Dermis blood vessel endothelial cell (primary cell): ENCODE data around the gene POLR2J. TPM values are rescaled to one million over a fixed set of nuclear protein-coding genes. Genes with fewer than 3 reads are reported as not detected.
"Not testable (repeated sequence)": the region's sequence is repeated elsewhere in the genome, so short reads cannot be mapped to it uniquely, and the experiment has no call there.

Experiments used
- DNase-seq: peaks from one replicate; pipeline ENCODE4 v3.0.0; 2010
- total RNA-seq: library from RNA; depleted of rRNA; stranded (reverse); fragments of >200 nt; gene quantifications from 2 replicates; pipeline ENCODE4 v1.2.3, GENCODE V29; 2014

POLR2J gene
- total RNA-seq, 1 donor from 2014 or later: 19.9 TPM

- DNase-seq: not testable (repeated sequence)
These were observed 15.9 kb upstream of the POLR2J start for GRCh38 chr7:102494473-102495149.

DNA sequence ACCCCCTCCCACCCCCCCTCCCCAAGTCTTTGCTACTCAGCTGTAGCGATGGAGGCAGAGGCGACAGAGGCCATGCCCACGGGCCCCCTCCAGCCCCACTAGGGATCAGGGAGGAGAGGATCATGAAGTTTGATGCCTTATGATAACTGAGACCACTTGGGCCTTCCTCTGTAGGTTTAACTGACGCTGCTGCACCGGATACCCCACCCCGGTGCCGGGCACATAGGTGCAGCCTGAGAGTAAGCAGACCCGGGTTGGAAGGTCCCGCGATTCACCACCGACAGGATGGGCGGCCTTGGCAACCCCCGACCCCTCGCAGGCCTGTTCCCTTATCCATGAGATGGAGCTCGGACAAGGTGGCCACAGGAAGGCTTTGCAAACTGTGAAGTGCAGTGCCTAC lies 15.3 kb upstream of the POLR2J start:
- DNase-seq: not testable (repeated sequence)

DNA sequence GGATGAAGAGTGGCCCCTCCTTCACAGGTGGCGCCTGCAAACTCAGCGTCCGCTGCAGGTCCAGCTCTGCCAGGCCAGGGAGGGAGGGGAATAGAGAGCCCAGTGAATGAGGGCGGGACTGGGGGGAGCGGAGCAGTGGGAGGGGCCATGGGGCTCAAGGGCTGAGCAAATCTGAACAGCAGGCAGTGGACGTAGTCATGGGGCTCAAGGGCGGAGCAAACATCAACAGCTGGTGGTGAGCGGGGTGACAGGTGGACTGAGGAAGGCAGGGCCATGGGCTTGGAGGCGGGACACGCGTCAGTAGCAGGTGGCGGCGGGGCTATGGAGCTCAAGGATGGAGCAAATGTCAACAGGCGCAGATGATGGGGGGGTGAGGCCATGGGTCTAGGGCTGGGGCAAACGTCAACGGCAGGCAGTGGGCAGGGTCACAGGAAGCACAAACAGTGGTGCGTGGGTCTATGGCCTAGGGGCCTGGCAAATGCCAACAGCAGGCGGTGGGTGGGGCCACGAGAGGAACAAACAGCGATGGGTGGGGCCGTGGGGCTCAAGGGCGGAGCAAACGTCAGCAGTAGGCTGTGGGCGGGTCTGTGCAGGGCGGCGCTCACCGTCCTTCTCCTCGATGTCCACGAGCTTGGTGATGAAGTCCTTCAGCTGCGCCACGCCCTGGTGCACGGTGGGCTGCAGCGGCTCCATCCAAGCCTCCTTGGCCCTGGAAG lies 14.7 kb upstream of the POLR2J start:
- DNase-seq: not testable (repeated sequence)

DNA sequence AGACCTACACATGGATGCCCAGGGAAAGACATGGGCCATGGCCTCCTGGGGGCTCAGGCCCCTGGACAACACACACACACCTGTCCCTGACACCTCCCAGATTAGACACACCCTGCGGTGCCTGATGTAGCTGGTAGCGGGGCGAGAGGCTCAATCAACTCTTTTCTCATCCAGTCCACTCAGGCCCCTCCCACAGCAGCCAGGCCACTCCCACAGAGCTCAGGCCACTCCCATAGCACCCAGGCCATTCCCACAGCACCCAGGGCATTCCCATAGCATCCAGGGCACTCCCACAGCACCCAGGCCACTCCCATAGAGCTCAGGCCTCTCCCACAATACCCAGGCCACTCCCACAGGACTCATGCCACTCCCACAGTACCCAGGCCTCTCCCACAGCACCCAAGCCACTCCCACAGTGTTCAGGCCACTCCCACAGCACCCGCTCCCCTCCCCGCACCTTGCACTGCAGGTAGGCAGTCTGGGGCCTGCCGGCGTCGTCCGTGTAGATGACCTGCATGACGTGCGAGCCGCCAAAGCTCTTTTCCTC lies 11.9 kb upstream of the POLR2J start:
- DNase-seq: not testable (repeated sequence)

GRCh38 chr7:102484317-102484716 lies 5.6 kb upstream of the POLR2J start:
- DNase-seq: not testable (repeated sequence)

GRCh38 chr7:102481962-102482361 lies 3.2 kb upstream of the POLR2J start:
- DNase-seq: not testable (repeated sequence)

DNA sequence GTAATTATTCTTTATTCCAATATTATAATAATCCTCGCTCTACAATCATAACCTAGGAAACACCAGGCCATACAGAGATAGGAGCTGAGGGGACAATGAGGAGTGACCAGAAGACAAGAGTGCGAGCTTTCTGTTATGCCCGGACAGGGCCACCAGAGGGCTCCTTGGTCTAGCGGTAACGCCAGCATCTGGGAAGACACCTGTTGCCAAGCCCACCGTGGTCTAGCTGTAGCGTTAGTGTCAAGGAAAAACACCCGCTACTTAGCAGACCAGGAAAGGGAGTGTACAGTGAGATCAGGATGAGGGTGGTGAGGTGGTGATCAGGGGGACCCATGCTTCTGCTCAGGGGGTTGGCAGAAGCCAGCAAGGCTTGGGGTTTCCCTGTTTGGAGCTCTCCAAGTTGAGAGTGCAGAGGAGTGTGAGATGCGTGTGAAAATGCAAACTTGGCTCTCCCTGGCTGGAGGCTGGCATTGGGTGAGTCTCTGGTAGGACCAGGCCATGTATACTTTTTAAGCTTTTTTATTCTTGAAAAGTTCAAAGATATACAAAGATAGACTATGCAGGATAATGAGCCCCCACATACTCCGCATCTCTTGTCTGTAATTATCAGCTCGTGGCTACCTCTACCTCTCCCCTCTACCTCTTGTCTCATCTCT lies 1.4 kb upstream of the POLR2J start:
- DNase-seq: not testable (repeated sequence)

- not testable (repeated sequence) for DNase-seq
These were observed 475 bp upstream of the POLR2J start for GRCh38 chr7:102479209-102479584.

GRCh38 chr7:102474736-102475435 lies 3.8 kb downstream of the POLR2J start:
- not testable (repeated sequence) for DNase-seq

- not testable (repeated sequence) for DNase-seq
These were observed 4.6 kb downstream of the POLR2J start for GRCh38 chr7:102474116-102474515.

GRCh38 chr7:102473271-102473991 lies 5.3 kb downstream of the POLR2J start:
- DNase-seq: no peak

DNA sequence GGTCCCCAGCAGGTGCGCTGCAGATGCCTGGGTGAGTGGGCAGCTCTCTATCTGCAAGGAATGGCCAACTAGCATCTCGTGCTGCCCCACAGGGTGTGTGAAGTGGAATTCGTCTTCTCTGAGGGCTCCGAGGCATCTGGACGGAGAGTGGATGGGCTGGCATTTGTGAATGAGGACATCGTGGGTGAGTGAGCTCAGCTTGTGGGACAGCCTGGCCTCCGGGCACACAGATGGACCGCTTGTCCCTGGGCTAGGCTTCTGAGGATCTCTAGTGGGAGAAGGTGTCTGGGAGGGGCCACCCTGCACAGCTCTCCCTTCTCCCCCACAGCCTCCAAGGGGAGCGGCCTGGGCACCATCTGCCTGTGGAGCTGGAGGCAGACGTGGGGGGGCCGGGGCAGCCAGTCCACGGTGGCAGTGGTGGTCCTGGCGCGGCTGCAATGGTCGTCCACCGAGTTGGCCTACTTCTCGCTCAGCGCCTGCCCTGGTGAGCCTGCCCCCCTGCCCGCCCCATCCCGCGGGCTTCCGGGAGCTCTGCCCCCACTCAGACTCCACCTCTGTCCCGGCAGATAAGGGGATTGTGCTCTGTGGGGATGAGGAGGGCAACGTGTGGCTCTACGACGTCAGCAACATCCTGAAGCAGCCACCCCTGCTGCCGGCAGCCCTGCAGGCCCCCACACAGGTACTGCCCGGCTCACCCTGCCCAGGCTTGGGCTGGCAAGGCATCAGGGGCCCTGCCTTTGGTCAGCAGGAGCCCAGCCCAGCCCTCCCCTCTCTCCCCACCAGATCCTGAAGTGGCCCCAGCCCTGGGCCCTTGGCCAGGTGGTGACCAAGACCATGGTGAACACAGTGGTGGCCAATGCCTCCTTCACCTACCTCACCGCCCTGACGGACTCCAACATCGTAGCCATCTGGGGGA lies 6.3 kb downstream of the POLR2J start:
- no peak for DNase-seq

DNA sequence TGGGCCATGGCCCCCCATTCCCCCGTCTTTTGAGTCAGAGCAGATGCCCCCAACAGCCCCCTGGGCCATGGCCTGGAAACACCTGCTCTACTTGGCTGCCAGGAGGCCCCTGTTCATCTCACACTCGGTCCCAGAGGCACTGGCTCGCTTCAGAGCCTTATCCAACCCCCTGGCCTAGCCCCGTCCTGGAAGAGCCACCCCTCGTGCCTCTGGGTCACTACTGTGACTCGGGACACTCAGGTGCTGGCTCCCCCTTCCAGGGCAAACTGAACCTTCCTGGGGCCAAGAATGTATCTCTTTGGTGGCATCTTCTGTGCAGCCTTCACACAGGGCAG lies 7.0 kb downstream of the POLR2J start:
- DNase-seq: no peak

GRCh38 chr7:102469972-102470825 lies 8.5 kb downstream of the POLR2J start:
- DNase-seq: no peak

GRCh38 chr7:102469351-102469971 lies 9.3 kb downstream of the POLR2J start:
- DNase-seq: no peak

DNA sequence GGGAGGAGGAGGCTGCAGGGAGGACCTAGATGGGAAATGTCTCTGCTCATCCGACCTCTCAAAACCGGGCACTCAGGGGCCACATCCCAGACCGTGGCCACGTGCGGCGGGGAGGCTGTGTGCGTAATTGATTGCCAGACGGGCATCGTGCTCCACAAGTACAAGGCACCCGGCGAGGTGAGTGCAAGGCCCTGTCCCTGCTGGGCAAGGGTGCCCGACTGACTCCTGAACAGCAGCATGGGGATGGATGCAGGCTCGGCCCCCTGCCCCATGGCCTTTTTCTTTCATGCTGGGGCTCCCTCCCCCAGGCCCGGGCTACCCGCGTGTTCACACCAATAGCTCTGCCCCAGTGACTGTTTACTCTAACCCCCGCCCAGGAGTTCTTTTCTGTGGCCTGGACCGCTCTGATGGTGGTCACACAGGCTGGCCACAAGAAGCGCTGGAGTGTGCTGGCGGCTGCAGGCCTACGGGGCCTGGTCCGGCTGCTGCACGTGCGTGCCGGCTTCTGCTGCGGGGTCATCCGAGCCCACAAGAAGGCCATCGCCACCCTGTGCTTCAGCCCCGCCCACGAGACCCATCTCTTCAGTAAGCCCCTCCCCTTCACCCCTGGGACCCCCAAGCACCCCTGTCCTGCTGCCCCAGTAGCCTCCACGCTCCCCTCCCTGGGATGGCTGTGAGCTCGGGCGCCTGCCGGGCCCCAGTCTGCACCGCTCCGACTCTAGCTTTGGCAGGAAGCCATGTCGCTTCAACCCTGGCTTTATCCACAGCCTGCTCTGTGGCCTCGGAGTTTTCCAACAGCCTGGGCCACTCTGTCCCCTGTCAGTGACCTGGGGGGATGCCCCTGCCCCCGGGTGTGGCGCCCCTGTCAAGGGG lies 10.0 kb downstream of the POLR2J start:
- no peak for DNase-seq

GRCh38 chr7:102467581-102468477 lies 10.9 kb downstream of the POLR2J start:
- DNase-seq: no peak
